GM23338 (cell line): ENCODE measurements around the gene RALY. TPM values are rescaled to one million over a fixed set of nuclear protein-coding genes. Genes with fewer than 3 reads are reported as not detected.

ENCODE experiments used
- ATAC-seq: fragments of 200-7000 bp; cut with Tn5 transposase; 3 replicates; pipeline ENCODE4 v1.9.1; 2020
- DNase-seq: peaks from one replicate; pipeline ENCODE4 v3.0.0-alpha.2; 2015; ENCODE audit warnings: low spot score
- H2AFZ ChIP-seq: fragments of 200-600 bp; sonication (generic); 2 replicates; pipeline ENCODE4 v1.8.0; 2016; ENCODE audit warnings: antibody characterized with exemption, mild to moderate bottlenecking, moderate library complexity
- H3F3A ChIP-seq: fragments of 200-600 bp; sonication (generic); replicated peaks from 2 replicates; pipeline ENCODE4 v1.8.0; 2017; ENCODE audit warnings: antibody characterized with exemption, mixed run types, low read depth
- H3K27ac ChIP-seq: fragments of 200-600 bp; sonication (generic); 2 replicates; pipeline ENCODE4 v1.6.1; 2016; ENCODE audit warnings: low read depth
- H3K27me3 ChIP-seq: fragments of 200-600 bp; sonication (generic); 2 replicates; pipeline ENCODE4 v1.8.0; 2016; ENCODE audit warnings: mild to moderate bottlenecking, mixed run types, moderate library complexity; ENCODE audit not compliant: insufficient read depth
- H3K36me3 ChIP-seq: fragments of 200-600 bp; sonication (generic); 2 replicates; pipeline ENCODE4 v1.8.0; 2016; ENCODE audit warnings: mild to moderate bottlenecking; ENCODE audit not compliant: insufficient read depth
- H3K4me1 ChIP-seq: fragments of 200-600 bp; sonication (generic); 2 replicates; pipeline ENCODE4 v1.8.0; 2016; ENCODE audit warnings: mild to moderate bottlenecking, moderate library complexity; ENCODE audit not compliant: insufficient read depth
- H3K4me2 ChIP-seq: fragments of 200-600 bp; sonication (generic); 2 replicates; pipeline ENCODE4 v1.7.1; 2017; ENCODE audit warnings: mixed run types
- H3K4me3 ChIP-seq: fragments of 200-600 bp; sonication (generic); 2 replicates; pipeline ENCODE4 v1.6.1; 2016; ENCODE audit warnings: mixed run types
- H3K79me2 ChIP-seq: fragments of 200-600 bp; sonication (generic); replicated peaks from 2 replicates; pipeline ENCODE4 v1.8.0; 2017; ENCODE audit warnings: mild to moderate bottlenecking; ENCODE audit not compliant: insufficient read depth
- H3K9me2 ChIP-seq: fragments of 200-600 bp; sonication (generic); 2 replicates; pipeline ENCODE4 v1.8.0; 2017; ENCODE audit not compliant: insufficient read depth
- H4K20me1 ChIP-seq: fragments of 200-600 bp; sonication (generic); replicated peaks from 2 replicates; pipeline ENCODE4 v1.8.0; 2017; ENCODE audit warnings: mild to moderate bottlenecking; ENCODE audit not compliant: insufficient read depth
- H3K27ac Mint-ChIP-seq: 2 replicates; pipeline ENCODE4 v1.8.0; 2020; ENCODE audit warnings: inconsistent platforms, mild to moderate bottlenecking, moderate library complexity, mixed read lengths
- H3K27me3 Mint-ChIP-seq: 3 replicates; pipeline ENCODE4 v1.8.0; 2022; ENCODE audit warnings: low read depth, mild to moderate bottlenecking, moderate library complexity, mixed read lengths, inconsistent platforms; ENCODE audit not compliant: insufficient read depth, poor library complexity
- H3K36me3 Mint-ChIP-seq: 3 replicates; pipeline ENCODE4 v1.8.0; 2021; ENCODE audit warnings: low read depth, mild to moderate bottlenecking, inconsistent platforms, moderate library complexity, mixed read lengths
- H3K4me1 Mint-ChIP-seq: 3 replicates; pipeline ENCODE4 v1.8.0; 2020; ENCODE audit warnings: mild to moderate bottlenecking, inconsistent platforms, mixed read lengths
- H3K4me3 Mint-ChIP-seq: 3 replicates; pipeline ENCODE4 v1.8.0; 2021; ENCODE audit warnings: moderate library complexity, mild to moderate bottlenecking, inconsistent platforms, mixed read lengths
- H3K9me3 Mint-ChIP-seq: 3 replicates; pipeline ENCODE4 v1.8.0; 2020; ENCODE audit warnings: moderate library complexity, mild to moderate bottlenecking, inconsistent platforms, mixed read lengths
- CREB1 ChIP-seq: fragments of 250-450 bp; sonication (Bioruptor Pico); IDR thresholded peaks from 2 replicates; pipeline ENCODE4 v1.5.0; 2020; ENCODE audit warnings: low read depth, mild to moderate bottlenecking, moderate library complexity
- EZH2phosphoT487 ChIP-seq: fragments of 200-600 bp; sonication (generic); IDR thresholded peaks from one replicate; pipeline ENCODE4 v1.8.1; 2018; ENCODE audit warnings: antibody characterized with exemption; ENCODE audit not compliant: unreplicated experiment
- POLR2AphosphoS5 ChIP-seq: IDR thresholded peaks from 2 replicates; pipeline ENCODE4 v1.6.1; 2016; ENCODE audit warnings: antibody characterized with exemption, low read depth
- STAT1 ChIP-seq: IDR thresholded peaks from one replicate; pipeline ENCODE4 v1.6.1; 2016; ENCODE audit warnings: antibody characterized with exemption; ENCODE audit not compliant: unreplicated experiment
- ZNF331 ChIP-seq: fragments of 250-450 bp; sonication (Bioruptor Pico); IDR thresholded peaks from 2 replicates; pipeline ENCODE4 v1.5.0; 2020; ENCODE audit warnings: low read depth, mild to moderate bottlenecking, moderate library complexity
- polyA plus RNA-seq: library from polyadenylated mRNA; unstranded; fragments of >200 nt; fragmentation: Nextera tagmentation; extraction: Ambion mirVana; gene quantifications from 2 replicates; pipeline ENCODE4 v1.2.1, GENCODE V29; 2016
- total RNA-seq: library from RNA; depleted of rRNA; stranded (reverse); fragments of >200 nt; shearing (Covaris generic); gene quantifications from 2 replicates; pipeline ENCODE4 v1.2.3, GENCODE V29; 2014
- TF ChIP-seq, protein P1 (sequence below): IDR thresholded peaks from 2 replicates; pipeline ENCODE4 v1.6.1; 2016; ENCODE audit warnings: antibody characterized with exemption
- TF ChIP-seq, protein P2 (sequence below): IDR thresholded peaks from one replicate; pipeline ENCODE4 v1.6.1; 2018; ENCODE audit warnings: antibody characterized with exemption; ENCODE audit not compliant: unreplicated experiment

RALY gene
- total and polyA plus RNA-seq, 2 experiments from 2014 or later: 144 to 167 TPM

DNA sequence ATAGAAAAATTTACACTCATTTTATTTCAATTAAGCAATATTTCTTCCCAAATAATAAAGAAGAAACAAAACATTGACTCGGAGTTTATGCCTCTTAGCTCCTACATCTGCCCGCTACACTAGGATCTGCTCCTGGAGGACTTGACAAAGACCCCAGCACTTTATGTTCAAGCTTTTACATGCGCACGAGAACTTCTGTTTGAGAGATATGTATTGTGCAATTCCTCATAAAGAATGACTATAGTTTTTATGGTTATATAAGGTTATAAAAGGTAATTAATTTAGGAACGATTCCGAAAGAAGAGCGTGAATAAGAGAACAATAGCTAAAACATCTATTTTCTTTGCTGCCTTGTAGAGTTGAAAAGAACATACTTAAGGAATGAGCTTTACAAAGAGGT lies 12.4 kb upstream of the RALY start:
- no peaks in the 10 kb centered on the region for H3K36me3 ChIP-seq
- no peaks in the 10 kb centered on the region for H4K20me1 ChIP-seq
- ATAC-seq (no peak), DNase-seq (no peak)
- no peaks in the 10 kb centered on the region for H3K36me3 Mint-ChIP-seq
- H3K27ac Mint-ChIP-seq: no peak overlapping the region
- no peaks in the 10 kb centered on the region for H3K27me3 ChIP-seq
- no peaks in the 10 kb centered on the region for H3K4me1 Mint-ChIP-seq
- H3K4me2 ChIP-seq: no peak overlapping the region
- H3K4me3 Mint-ChIP-seq: no peak overlapping the region
- H3K9me2 ChIP-seq: no peaks in the 10 kb centered on the region
- H2AFZ ChIP-seq: no peak overlapping the region
- H3K27me3 Mint-ChIP-seq: no peaks in the 10 kb centered on the region
- no peaks in the 10 kb centered on the region for H3K79me2 ChIP-seq
- no peak overlapping the region for H3K27ac ChIP-seq
- no peak for TF ChIP-seq STAT1
- TF ChIP-seq, protein P1, sequence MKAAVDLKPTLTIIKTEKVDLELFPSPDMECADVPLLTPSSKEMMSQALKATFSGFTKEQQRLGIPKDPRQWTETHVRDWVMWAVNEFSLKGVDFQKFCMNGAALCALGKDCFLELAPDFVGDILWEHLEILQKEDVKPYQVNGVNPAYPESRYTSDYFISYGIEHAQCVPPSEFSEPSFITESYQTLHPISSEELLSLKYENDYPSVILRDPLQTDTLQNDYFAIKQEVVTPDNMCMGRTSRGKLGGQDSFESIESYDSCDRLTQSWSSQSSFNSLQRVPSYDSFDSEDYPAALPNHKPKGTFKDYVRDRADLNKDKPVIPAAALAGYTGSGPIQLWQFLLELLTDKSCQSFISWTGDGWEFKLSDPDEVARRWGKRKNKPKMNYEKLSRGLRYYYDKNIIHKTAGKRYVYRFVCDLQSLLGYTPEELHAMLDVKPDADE: no peak
- TF ChIP-seq EZH2phosphoT487: no peak
- TF ChIP-seq CREB1 (CRISPR knock-in tag): no peak
- no peak for TF ChIP-seq ZNF331 (CRISPR knock-in tag)
- TF ChIP-seq, protein P2, sequence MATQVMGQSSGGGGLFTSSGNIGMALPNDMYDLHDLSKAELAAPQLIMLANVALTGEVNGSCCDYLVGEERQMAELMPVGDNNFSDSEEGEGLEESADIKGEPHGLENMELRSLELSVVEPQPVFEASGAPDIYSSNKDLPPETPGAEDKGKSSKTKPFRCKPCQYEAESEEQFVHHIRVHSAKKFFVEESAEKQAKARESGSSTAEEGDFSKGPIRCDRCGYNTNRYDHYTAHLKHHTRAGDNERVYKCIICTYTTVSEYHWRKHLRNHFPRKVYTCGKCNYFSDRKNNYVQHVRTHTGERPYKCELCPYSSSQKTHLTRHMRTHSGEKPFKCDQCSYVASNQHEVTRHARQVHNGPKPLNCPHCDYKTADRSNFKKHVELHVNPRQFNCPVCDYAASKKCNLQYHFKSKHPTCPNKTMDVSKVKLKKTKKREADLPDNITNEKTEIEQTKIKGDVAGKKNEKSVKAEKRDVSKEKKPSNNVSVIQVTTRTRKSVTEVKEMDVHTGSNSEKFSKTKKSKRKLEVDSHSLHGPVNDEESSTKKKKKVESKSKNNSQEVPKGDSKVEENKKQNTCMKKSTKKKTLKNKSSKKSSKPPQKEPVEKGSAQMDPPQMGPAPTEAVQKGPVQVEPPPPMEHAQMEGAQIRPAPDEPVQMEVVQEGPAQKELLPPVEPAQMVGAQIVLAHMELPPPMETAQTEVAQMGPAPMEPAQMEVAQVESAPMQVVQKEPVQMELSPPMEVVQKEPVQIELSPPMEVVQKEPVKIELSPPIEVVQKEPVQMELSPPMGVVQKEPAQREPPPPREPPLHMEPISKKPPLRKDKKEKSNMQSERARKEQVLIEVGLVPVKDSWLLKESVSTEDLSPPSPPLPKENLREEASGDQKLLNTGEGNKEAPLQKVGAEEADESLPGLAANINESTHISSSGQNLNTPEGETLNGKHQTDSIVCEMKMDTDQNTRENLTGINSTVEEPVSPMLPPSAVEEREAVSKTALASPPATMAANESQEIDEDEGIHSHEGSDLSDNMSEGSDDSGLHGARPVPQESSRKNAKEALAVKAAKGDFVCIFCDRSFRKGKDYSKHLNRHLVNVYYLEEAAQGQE: no peak
- no peak for TF ChIP-seq POLR2AphosphoS5
- no peak overlapping the region for H3K4me3 ChIP-seq
- no peaks in the 10 kb centered on the region for H3K9me3 Mint-ChIP-seq
- H3F3A ChIP-seq: no peaks in the 10 kb centered on the region
- no peaks in the 10 kb centered on the region for H3K4me1 ChIP-seq

DNA sequence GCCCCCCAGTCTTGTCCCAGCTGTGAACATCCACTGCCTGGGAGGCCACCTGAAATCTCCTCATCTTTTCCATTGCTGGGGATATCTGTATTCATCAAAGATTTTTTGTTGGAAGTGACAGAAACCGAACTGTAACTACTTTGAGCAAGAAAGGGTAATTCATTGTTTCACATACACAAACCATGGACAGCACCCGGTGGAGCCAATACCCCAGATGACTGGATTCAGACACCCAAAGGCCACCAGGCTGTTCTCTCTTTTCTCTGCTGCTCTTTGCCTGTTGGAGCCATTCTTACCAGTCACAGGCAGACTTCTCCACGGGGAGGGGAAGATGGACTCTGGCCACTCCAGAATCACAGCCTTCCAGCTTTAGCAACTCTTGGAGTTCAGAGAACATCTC lies 11.7 kb upstream of the RALY start:
- TF ChIP-seq POLR2AphosphoS5 (no peak), ZNF331 (CRISPR knock-in tag) (no peak)
- TF ChIP-seq, protein P2: peak; percentile 62
- Histone ChIP-seq H3K9me2 (no peaks in the 10 kb centered on the region), H3K36me3 (no peaks in the 10 kb centered on the region), H3K27ac (no peak overlapping the region), H3K79me2 (no peaks in the 10 kb centered on the region), H3K27me3 (no peaks in the 10 kb centered on the region), H2AFZ (no peak overlapping the region), H3K4me1 (no peaks in the 10 kb centered on the region), H3F3A (no peaks in the 10 kb centered on the region), H4K20me1 (no peaks in the 10 kb centered on the region), H3K4me3 (no peak overlapping the region), H3K4me2 (no peak overlapping the region)
- Mint-ChIP-seq H3K4me3 (no peak overlapping the region), H3K27me3 (no peaks in the 10 kb centered on the region), H3K4me1 (no peaks in the 10 kb centered on the region), H3K27ac (no peak overlapping the region), H3K9me3 (no peaks in the 10 kb centered on the region), H3K36me3 (no peaks in the 10 kb centered on the region)
- DNase-seq (no peak), ATAC-seq (no peak)
